ENCODE results near the gene WDR70. TPM values are rescaled to one million over a fixed set of nuclear protein-coding genes. Genes with fewer than 3 reads are reported as not detected.

The WDR70 gene
- total RNA-seq, 1 donor from 2014 or later, result 28.9 TPM

DNA sequence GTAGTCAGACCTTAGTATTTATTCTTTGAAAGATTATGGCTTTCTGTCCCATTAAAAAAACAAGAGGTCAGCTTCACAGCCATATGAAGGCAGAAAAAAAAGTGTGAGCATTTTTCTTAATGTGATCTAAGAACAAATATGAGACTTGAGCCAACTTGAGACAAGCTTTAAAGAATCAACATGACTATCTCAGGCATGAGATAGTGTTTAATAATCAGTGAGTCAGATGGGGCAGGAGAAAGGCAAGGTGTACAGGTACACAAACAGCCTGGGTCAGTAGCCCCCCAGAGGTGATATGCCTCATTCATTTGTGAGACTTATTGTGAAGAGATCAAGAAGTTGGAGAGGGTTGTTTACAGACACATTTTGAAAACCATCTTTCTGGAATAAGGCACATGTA is 377.1 kb downstream of the WDR70 start:
- Mint-ChIP-seq H3K36me3 (ENCODE audit: low read depth, unreplicated experiment) (no peaks in the 10 kb centered on the region), H3K4me3 (ENCODE audit: unreplicated experiment) (no peak overlapping the region), H3K4me1 (ENCODE audit: unreplicated experiment) (no peaks in the 10 kb centered on the region), H3K9me3 (ENCODE audit: unreplicated experiment) (no peaks in the 10 kb centered on the region), H3K27me3 (ENCODE audit: unreplicated experiment) (peaks cover 2% of the 10 kb centered on the region), H3K27ac (ENCODE audit: unreplicated experiment) (no peak overlapping the region)
- no peak for TF ChIP-seq CTCF (IDR thresholded peaks at IDR 0.05; ENCODE audit: unreplicated experiment)
- DNase-seq (ENCODE audit: low spot score), result no peak

DNA sequence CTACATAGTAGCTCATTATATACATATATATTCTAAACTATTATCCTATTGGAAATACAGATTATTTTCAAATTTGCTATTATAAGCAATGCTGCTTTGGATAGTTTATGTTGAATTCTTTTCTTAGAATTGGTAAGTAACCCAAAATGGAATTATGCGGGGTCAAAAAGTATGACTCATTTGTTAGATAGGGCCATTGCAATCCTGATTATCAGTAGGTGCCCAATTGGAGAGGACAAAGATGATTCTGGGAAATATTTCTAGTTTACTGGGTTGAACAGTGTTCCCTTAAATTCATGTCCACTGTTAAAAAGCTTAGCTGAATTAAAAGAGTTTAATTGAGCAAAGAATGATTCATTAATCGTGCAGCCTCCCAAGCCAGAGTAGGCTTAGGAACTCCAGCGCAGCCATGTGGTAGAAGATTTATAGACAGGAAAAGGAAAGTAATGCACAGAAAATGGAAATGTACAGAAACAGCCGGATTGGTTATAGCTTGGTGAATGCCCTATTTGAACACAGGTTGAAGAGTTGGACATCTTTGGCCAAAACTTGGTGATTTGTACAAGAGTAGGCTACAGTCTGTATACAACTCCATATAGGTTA is 379.0 kb downstream of the WDR70 start:
- H3K27ac Mint-ChIP-seq (ENCODE audit: unreplicated experiment), result no peak overlapping the region
- TF ChIP-seq CTCF (IDR thresholded peaks at IDR 0.05; ENCODE audit: unreplicated experiment), result no peak
- H3K9me3 Mint-ChIP-seq (ENCODE audit: unreplicated experiment), result no peaks in the 10 kb centered on the region
- DNase-seq (ENCODE audit: low spot score), result no peak
- H3K4me1 Mint-ChIP-seq (ENCODE audit: unreplicated experiment), result no peaks in the 10 kb centered on the region
- no peaks in the 10 kb centered on the region for H3K36me3 Mint-ChIP-seq (ENCODE audit: low read depth, unreplicated experiment)
- peaks cover 2% of the 10 kb centered on the region for H3K27me3 Mint-ChIP-seq (ENCODE audit: unreplicated experiment)
- H3K4me3 Mint-ChIP-seq (ENCODE audit: unreplicated experiment), result no peak overlapping the region

DNA sequence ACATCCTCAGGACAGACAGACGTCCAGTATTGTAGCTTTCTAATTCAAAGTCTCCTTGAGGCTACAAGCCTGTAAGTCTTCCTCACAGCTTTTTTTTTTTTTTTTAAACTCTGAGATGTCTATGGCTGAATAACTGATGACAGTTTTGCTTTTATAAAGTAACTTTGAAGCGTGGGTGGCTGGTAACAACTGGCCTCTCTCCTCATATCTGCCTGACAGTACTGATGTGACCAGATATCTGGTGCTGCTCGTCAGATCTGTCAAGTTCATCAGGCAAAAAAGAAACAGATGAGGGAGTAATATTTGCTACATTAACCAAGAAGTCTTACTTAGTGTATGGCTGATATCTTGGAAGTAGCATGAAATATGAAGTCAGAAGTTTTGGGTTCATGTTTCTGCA is 388.1 kb downstream of the WDR70 start:
- no peak overlapping the region for H3K27ac Mint-ChIP-seq (ENCODE audit: unreplicated experiment)
- no peak for DNase-seq (ENCODE audit: low spot score)
- no peaks in the 10 kb centered on the region for H3K27me3 Mint-ChIP-seq (ENCODE audit: unreplicated experiment)
- H3K4me1 Mint-ChIP-seq (ENCODE audit: unreplicated experiment), result no peaks in the 10 kb centered on the region
- H3K36me3 Mint-ChIP-seq (ENCODE audit: low read depth, unreplicated experiment), result no peaks in the 10 kb centered on the region
- H3K4me3 Mint-ChIP-seq (ENCODE audit: unreplicated experiment), result no peak overlapping the region
- no peaks in the 10 kb centered on the region for H3K9me3 Mint-ChIP-seq (ENCODE audit: unreplicated experiment)
- TF ChIP-seq CTCF (IDR thresholded peaks at IDR 0.05; ENCODE audit: unreplicated experiment), result no peak

DNA sequence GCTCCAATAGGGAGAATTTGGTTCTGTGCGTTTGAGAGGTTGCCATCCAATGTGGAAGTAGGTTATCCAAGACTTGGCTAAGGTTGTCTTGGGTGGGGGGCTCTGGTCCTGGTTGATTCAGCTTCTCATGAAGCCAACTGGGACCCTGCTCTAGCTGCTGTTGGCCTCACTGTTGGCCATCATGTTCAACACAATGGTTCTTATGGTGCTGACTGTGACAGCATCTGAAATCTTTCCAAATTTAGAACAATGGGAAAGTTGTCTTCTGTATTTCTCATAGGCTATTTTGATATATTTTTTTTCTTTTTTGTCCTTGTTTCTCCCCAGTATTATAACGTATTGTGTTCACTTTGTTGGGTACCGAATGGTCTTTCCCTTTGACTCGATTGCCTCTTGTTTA is 388.8 kb downstream of the WDR70 start:
- no peak overlapping the region for H3K4me3 Mint-ChIP-seq (ENCODE audit: unreplicated experiment)
- no peak for DNase-seq (ENCODE audit: low spot score)
- no peaks in the 10 kb centered on the region for H3K27me3 Mint-ChIP-seq (ENCODE audit: unreplicated experiment)
- no peaks in the 10 kb centered on the region for H3K4me1 Mint-ChIP-seq (ENCODE audit: unreplicated experiment)
- no peak overlapping the region for H3K27ac Mint-ChIP-seq (ENCODE audit: unreplicated experiment)
- no peaks in the 10 kb centered on the region for H3K9me3 Mint-ChIP-seq (ENCODE audit: unreplicated experiment)
- H3K36me3 Mint-ChIP-seq (ENCODE audit: low read depth, unreplicated experiment), result no peaks in the 10 kb centered on the region
- no peak for TF ChIP-seq CTCF (IDR thresholded peaks at IDR 0.05; ENCODE audit: unreplicated experiment)

DNA sequence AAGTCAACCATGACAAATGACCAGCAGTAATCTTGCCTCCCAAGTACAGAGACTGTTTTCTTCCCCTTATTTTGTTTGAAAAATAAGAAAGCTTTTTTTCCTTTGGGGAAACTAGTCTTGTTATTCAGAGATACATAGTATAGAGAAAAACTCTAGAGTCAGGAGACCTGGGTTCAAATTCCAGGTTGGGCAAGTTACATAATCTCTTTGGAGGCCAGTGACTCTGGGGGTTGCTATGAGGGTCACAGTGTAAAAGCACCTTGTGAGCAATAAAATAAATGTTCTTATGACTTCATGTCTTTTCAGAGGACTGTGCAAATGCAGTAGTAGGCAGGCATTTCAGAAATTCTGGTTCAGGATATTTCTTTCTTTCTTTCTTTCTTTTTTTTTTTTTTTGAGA is 389.3 kb downstream of the WDR70 start:
- H3K4me3 Mint-ChIP-seq (ENCODE audit: unreplicated experiment), result no peak overlapping the region

More for the DNA sequence above, 389.3 kb downstream of the WDR70 start:
- DNase-seq (ENCODE audit: low spot score), result no peak
- TF ChIP-seq CTCF (IDR thresholded peaks at IDR 0.05; ENCODE audit: unreplicated experiment), result no peak
- Mint-ChIP-seq H3K27ac (ENCODE audit: unreplicated experiment) (no peak overlapping the region), H3K4me1 (ENCODE audit: unreplicated experiment) (no peaks in the 10 kb centered on the region), H3K27me3 (ENCODE audit: unreplicated experiment) (no peaks in the 10 kb centered on the region), H3K36me3 (ENCODE audit: low read depth, unreplicated experiment) (no peaks in the 10 kb centered on the region), H3K9me3 (ENCODE audit: unreplicated experiment) (no peaks in the 10 kb centered on the region)

Measured in endothelial cell (in vitro differentiated cells).